ENCODE measurements around the gene CSK. TPM values are rescaled to one million over a fixed set of nuclear protein-coding genes. Genes with fewer than 3 reads are reported as not detected.

CSK gene
- total and polyA plus RNA-seq, 2 donors from 2014 or later: 18.9 to 58.8 TPM

DNA sequence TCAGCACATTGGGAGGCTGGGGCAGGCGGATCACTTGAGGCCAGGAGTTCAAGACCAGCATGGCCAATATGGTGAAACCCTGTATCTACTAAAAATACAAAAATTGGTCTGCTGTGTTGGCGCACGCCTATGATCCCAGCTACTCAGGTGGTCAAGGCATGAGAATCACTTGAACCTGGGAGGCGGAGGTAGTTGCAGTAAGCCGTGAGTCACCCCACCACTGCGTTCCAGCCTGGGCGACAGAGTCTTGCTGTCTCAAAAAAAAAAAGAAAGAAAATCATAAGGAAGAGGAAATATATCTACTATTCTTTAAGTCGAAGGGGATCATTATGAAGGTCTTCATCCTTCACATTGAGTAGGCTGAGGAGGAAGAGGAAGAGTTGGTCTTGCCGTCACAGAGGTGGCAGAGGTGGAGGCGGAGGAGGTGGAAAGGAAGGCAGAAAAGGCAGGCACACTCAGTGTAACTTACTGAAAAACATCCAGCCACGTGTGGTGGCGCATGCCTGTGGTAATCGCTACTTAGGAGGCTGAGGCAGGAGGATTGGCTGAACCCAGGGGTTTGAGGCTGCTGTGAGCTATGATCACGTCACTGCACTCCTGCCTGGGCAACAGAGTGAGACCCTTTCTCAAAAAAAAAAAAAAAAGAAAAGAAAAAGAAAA, 14.2 kb downstream of the CSK start:
- no peaks in the 10 kb centered on the region for H3K9me3 ChIP-seq (ENCODE audit: control insufficient read depth in 2 of 3, insufficient read depth in 1 of 3, low read length in 3 of 3)
- H3K4me3 ChIP-seq (ENCODE audit: low read length in 3 of 3): no peak overlapping the region
- no peak overlapping the region for H3K9ac ChIP-seq (ENCODE audit: low read length in 3 of 3)
- intact Hi-C loops (cut with DNase I): no loop called here
- no peaks in the 10 kb centered on the region for H3K27me3 ChIP-seq (ENCODE audit: control insufficient read depth, insufficient read depth, low read length)
- peaks cover 0 to 19% (median 0%) of the 10 kb centered on the region in 3 donors for H3K4me1 ChIP-seq (ENCODE audit: control insufficient read depth in 2 of 3, insufficient read depth in 2 of 3, low read depth in 1 of 3, low read length in 3 of 3)
- FAIRE-seq: no peak
- H3K27ac ChIP-seq (ENCODE audit: low read depth in 2 of 2, low read length in 2 of 2): no peak overlapping the region
- TF ChIP-seq, protein P1, sequence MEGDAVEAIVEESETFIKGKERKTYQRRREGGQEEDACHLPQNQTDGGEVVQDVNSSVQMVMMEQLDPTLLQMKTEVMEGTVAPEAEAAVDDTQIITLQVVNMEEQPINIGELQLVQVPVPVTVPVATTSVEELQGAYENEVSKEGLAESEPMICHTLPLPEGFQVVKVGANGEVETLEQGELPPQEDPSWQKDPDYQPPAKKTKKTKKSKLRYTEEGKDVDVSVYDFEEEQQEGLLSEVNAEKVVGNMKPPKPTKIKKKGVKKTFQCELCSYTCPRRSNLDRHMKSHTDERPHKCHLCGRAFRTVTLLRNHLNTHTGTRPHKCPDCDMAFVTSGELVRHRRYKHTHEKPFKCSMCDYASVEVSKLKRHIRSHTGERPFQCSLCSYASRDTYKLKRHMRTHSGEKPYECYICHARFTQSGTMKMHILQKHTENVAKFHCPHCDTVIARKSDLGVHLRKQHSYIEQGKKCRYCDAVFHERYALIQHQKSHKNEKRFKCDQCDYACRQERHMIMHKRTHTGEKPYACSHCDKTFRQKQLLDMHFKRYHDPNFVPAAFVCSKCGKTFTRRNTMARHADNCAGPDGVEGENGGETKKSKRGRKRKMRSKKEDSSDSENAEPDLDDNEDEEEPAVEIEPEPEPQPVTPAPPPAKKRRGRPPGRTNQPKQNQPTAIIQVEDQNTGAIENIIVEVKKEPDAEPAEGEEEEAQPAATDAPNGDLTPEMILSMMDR (IDR thresholded peaks at IDR 0.05; ENCODE audit: borderline replicate concordance, extremely low read depth, insufficient read depth): no peak
- peaks cover 0 to 9% (median 0%) of the 10 kb centered on the region in 3 donors for H3K36me3 ChIP-seq (ENCODE audit: control insufficient read depth in 2 of 3, insufficient read depth in 3 of 3, low read length in 3 of 3)
- DNase-seq: no peak

GRCh38 chr15:74798388-74799254, 16.7 kb downstream of the CSK start:
- H3K27ac ChIP-seq (ENCODE audit: low read depth in 2 of 2, low read length in 2 of 2): no peak overlapping the region
- H3K36me3 ChIP-seq (ENCODE audit: control insufficient read depth in 2 of 3, insufficient read depth in 3 of 3, low read length in 3 of 3): peaks cover 0 to 15% (median 3%) of the 10 kb centered on the region in 3 donors

GRCh38 chr15:74799255-74799855, 17.5 kb downstream of the CSK start:
- intact Hi-C loops (cut with DNase I): no loop called here
- Histone ChIP-seq H3K4me3 (ENCODE audit: low read length in 3 of 3) (no peak overlapping the region), H3K27me3 (ENCODE audit: control insufficient read depth, insufficient read depth, low read length) (no peaks in the 10 kb centered on the region), H3K9ac (ENCODE audit: low read length in 3 of 3) (no peak overlapping the region), H3K4me1 (ENCODE audit: control insufficient read depth in 2 of 3, insufficient read depth in 2 of 3, low read depth in 1 of 3, low read length in 3 of 3) (peaks cover 0 to 6% (median 0%) of the 10 kb centered on the region in 3 donors), H3K36me3 (ENCODE audit: control insufficient read depth in 2 of 3, insufficient read depth in 3 of 3, low read length in 3 of 3) (peaks cover 0 to 15% (median 3%) of the 10 kb centered on the region in 3 donors), H3K27ac (ENCODE audit: low read depth in 2 of 2, low read length in 2 of 2) (no peak overlapping the region), H3K9me3 (ENCODE audit: control insufficient read depth in 2 of 3, insufficient read depth in 1 of 3, low read length in 3 of 3) (no peaks in the 10 kb centered on the region)
- TF ChIP-seq, protein P1 (IDR thresholded peaks at IDR 0.05; ENCODE audit: borderline replicate concordance, extremely low read depth, insufficient read depth): no peak
- no peak for FAIRE-seq
- DNase-seq: no peak

More at GRCh38 chr15:74798388-74799254, 16.7 kb downstream of the CSK start:
- no peak for FAIRE-seq
- no peaks in the 10 kb centered on the region for H3K27me3 ChIP-seq (ENCODE audit: control insufficient read depth, insufficient read depth, low read length)
- peak in 1 of 5 donors; percentile 83 for DNase-seq
- H3K4me3 ChIP-seq (ENCODE audit: low read length in 3 of 3): no peak overlapping the region
- no peaks in the 10 kb centered on the region for H3K9me3 ChIP-seq (ENCODE audit: control insufficient read depth in 2 of 3, insufficient read depth in 1 of 3, low read length in 3 of 3)
- H3K9ac ChIP-seq (ENCODE audit: low read length in 3 of 3): no peak overlapping the region
- H3K4me1 ChIP-seq (ENCODE audit: control insufficient read depth in 2 of 3, insufficient read depth in 2 of 3, low read depth in 1 of 3, low read length in 3 of 3): peaks cover 0 to 6% (median 0%) of the 10 kb centered on the region in 3 donors
- intact Hi-C loops (cut with DNase I): no loop called here
- TF ChIP-seq, protein P1 (IDR thresholded peaks at IDR 0.05; ENCODE audit: borderline replicate concordance, extremely low read depth, insufficient read depth): no peak
